ENCODE data around the gene PTPN23. TPM values are rescaled to one million over a fixed set of nuclear protein-coding genes. Genes with fewer than 3 reads are reported as not detected.

The PTPN23 gene
- total and polyA plus RNA-seq, 10 of the 15 experiments (the other 5 are each of a cell fraction or from before 2014, with no cell fraction given) = 0.44 to 28.6 (median 4.4) TPM

- ChIA-PET POLR2A (no interaction called here), CTCF (interaction anchor here (0.8 to 3.9 kb wide), 2 partner anchors 15 to 40 kb away, joined by 3 to 21 read pairs; no protein-coding TSS in a partner anchor), SMC1A (ENCODE audit: uncharacterized antibody, unreplicated experiment) (interaction anchor here (0.6 to 1.0 kb wide), 3 partner anchors 14 to 44 kb away, joined by 3 to 5 read pairs (median 3); no protein-coding TSS in a partner anchor), RAD21 (ENCODE audit: unreplicated experiment) (interaction anchor here (1.2 kb wide), 1 partner anchor 15 kb away, joined by 4 read pairs; no protein-coding TSS in a partner anchor)
- H3K4me1 ChIP-seq (ENCODE audit: control insufficient read depth, insufficient read depth, low read length) = no peaks in the 10 kb centered on the region
- BruUV-seq (replicated peaks) = no TSS peak
- H3K36me3 ChIP-seq (ENCODE audit: control insufficient read depth in 2 of 2, insufficient read depth in 2 of 2, low read length in 1 of 2) = peaks cover 9 to 23% of the 10 kb centered on the region in 2 experiments; a peak in 3 of 4 replicates
- H4K20me1 ChIP-seq (ENCODE audit: control insufficient read depth, insufficient read depth) = no peaks in the 10 kb centered on the region; the same call in 1 of the 2 replicates
- no peaks in the 10 kb centered on the region for H3K27me3 ChIP-seq (replicated peaks in 1 of 2; ENCODE audit: control insufficient read depth in 2 of 2, insufficient read depth in 2 of 2, low read length in 1 of 2)
- no peak for DNase-seq (ENCODE audit: low read depth, low spot score)
- no peak overlapping the region for H3K9ac ChIP-seq (ENCODE audit: control insufficient read depth, insufficient read depth, low read length)
- in situ Hi-C loops (cut with MboI) (no loop called here), intact Hi-C loops (cut with micrococcal nuclease; ENCODE audit: unreplicated experiment) (no loop called here)
- no peak for FAIRE-seq
- TF ChIP-seq RCOR1 (conservative IDR thresholded peaks at IDR 0.05; ENCODE audit: low read depth, low read length) (no peak), NR2F1 (conservative IDR thresholded peaks at IDR 0.05) (no peak), PAX5 (IDR thresholded peaks at IDR 0.05; ENCODE audit: borderline replicate concordance, low read depth, low read length) (no peak), FOXK2 (IDR thresholded peaks at IDR 0.05) (no peak), MTA2 (IDR thresholded peaks at IDR 0.05; ENCODE audit: low read depth) (no peak), FOS (IDR thresholded peaks at IDR 0.05; ENCODE audit: borderline replicate concordance, extremely low read depth, insufficient read length) (no peak), MLLT1 (IDR thresholded peaks at IDR 0.05) (no peak), BRCA1 (IDR thresholded peaks at IDR 0.05; ENCODE audit: low read depth, low read length) (no peak), TAF1 (IDR thresholded peaks at IDR 0.05; ENCODE audit: borderline replicate concordance, low read depth, low read length) (no peak), SKIL (IDR thresholded peaks at IDR 0.05; ENCODE audit: low read depth, poor library complexity, severe bottlenecking) (no peak), IRF5 (IDR thresholded peaks at IDR 0.05; ENCODE audit: borderline replicate concordance) (no peak), ZZZ3 (IDR thresholded peaks at IDR 0.05; ENCODE audit: control insufficient read depth, insufficient read length, low read depth) (no peak)
- H3K9me3 ChIP-seq (replicated peaks; ENCODE audit: control insufficient read depth, insufficient read depth, low read length) = no peaks in the 10 kb centered on the region
- no peak overlapping the region for H2AFZ ChIP-seq (ENCODE audit: control insufficient read depth, low read depth, low read length)
- ATAC-seq = no peak
- H3K79me2 ChIP-seq (ENCODE audit: control insufficient read depth, insufficient read depth, low read length) = no peaks in the 10 kb centered on the region
- 100% methylated on average over 5 of the region's 5 CpGs for WGBS (ENCODE audit: insufficient coverage, insufficient replicate concordance, low lambda C conversion rate, missing lambda C conversion rate)
- H3K4me3 ChIP-seq = no peak overlapping the region
- no peak overlapping the region for H3K27ac ChIP-seq (ENCODE audit: control insufficient read depth, insufficient read depth)
- no peak overlapping the region for H3K4me2 ChIP-seq (ENCODE audit: control insufficient read depth, insufficient read depth)
These were observed 55.4 kb downstream of the PTPN23 start for GRCh38 chr3:47436180-47436579.
